Measurements from ENCODE around the gene ZSCAN31. TPM values are rescaled to one million over a fixed set of nuclear protein-coding genes. Genes with fewer than 3 reads are reported as not detected.
A peak's percentile ranks its signal among the peaks of the same experiment; 100 is the strongest.

Gene ZSCAN31
- total and polyA plus RNA-seq, 9 of the 15 experiments (the other 6 are each of a cell fraction or from before 2014, with no cell fraction given), result 3.9 to 12.1 (median 7.0) TPM

- TF ChIP-seq CHD1 (IDR thresholded peaks at IDR 0.05; ENCODE audit: low read length) (peak; percentile 20), KLF16 (IDR thresholded peaks at IDR 0.05) (0 out of 2 replicates have a peak, but pooled peaks have one; percentile 59), MLX (CRISPR knock-in tag; conservative IDR thresholded peaks at IDR 0.05) (0 out of 4 replicates have a peak, but pooled peaks of 1 of the 2 experiments have one; percentile 20), ZNF395 (CRISPR knock-in tag; IDR thresholded peaks at IDR 0.05) (peak; percentile 99), MAZ (CRISPR knock-in tag; conservative IDR thresholded peaks at IDR 0.05 in 1 of 2, IDR thresholded peaks at IDR 0.05 in 1 of 2) (peak; percentile 57 to 85), GABPB2 (CRISPR knock-in tag; conservative IDR thresholded peaks at IDR 0.05) (no peak), MXI1 (IDR thresholded peaks at IDR 0.05; ENCODE audit: low read depth, low read length) (peak; percentile 44; the same call in 1 of the 2 replicates), KLF10 (CRISPR knock-in tag; IDR thresholded peaks at IDR 0.05) (peak; percentile 68; the same call in 1 of the 2 replicates), ZBTB11 (CRISPR knock-in tag; IDR thresholded peaks at IDR 0.05) (peak in 1 of 3 experiments; percentile 89; a peak in 2 of 6 replicates), ARHGAP35 (IDR thresholded peaks at IDR 0.05; ENCODE audit: partially characterized antibody) (no peak), TRIM25 (IDR thresholded peaks at IDR 0.05; ENCODE audit: borderline replicate concordance) (peak; percentile 70; the same call in 1 of the 2 replicates), FOXM1 (IDR thresholded peaks at IDR 0.05; ENCODE audit: low read depth) (peak; percentile 61; the same call in 1 of the 2 replicates), FOXM1 (CRISPR knock-in tag; IDR thresholded peaks at IDR 0.05; ENCODE audit: low read depth) (no peak), ZBTB17 (CRISPR knock-in tag; IDR thresholded peaks at IDR 0.05) (peak; percentile 92), GTF2F1 (IDR thresholded peaks at IDR 0.05; ENCODE audit: low read depth, low read length) (no peak), CHAMP1 (IDR thresholded peaks at IDR 0.05) (peak; percentile 13)
Observed at GRCh38 chr6:28336284-28337120, 554 bp upstream of the ZSCAN31 start (continued).

Data from K562 (cell line).